HG03025 (cell line): Measurements from ENCODE around the gene GLCE.

Experiments
- ATAC-seq: cut with Tn5 transposase; IDR thresholded peaks from one replicate; pipeline ENCODE4 v1.9.1; 2021; ENCODE audit warnings: mild to moderate bottlenecking, moderate library complexity; ENCODE audit not compliant: unreplicated experiment, low FRiP score

Gene GLCE

GRCh38 chr15:69194025-69194827 is 33.8 kb downstream of the GLCE start:
- no peak for ATAC-seq

- ATAC-seq, result no peak
Measured at GRCh38 chr15:69194854-69195253, 34.4 kb downstream of the GLCE start.

GRCh38 chr15:69200832-69201745 is 40.7 kb downstream of the GLCE start:
- no peak for ATAC-seq

- no peak for ATAC-seq
Measured at GRCh38 chr15:69206079-69206478, 45.6 kb downstream of the GLCE start.

GRCh38 chr15:69209661-69210060 is 49.2 kb downstream of the GLCE start:
- ATAC-seq, result no peak

GRCh38 chr15:69210574-69210973 is 50.1 kb downstream of the GLCE start:
- no peak for ATAC-seq

- ATAC-seq, result no peak
Measured at GRCh38 chr15:69213786-69214185, 53.4 kb downstream of the GLCE start.

GRCh38 chr15:69215314-69216035 is 55.0 kb downstream of the GLCE start:
- ATAC-seq, result no peak

- ATAC-seq, result no peak
Measured at GRCh38 chr15:69217381-69217780, 56.9 kb downstream of the GLCE start.

- ATAC-seq, result no peak
Measured at GRCh38 chr15:69219690-69220089, 59.3 kb downstream of the GLCE start.

- ATAC-seq, result no peak
Measured at GRCh38 chr15:69222002-69222474, 61.6 kb downstream of the GLCE start.

- ATAC-seq, result no peak
Measured at GRCh38 chr15:69223083-69223813, 62.8 kb downstream of the GLCE start.

- ATAC-seq, result no peak
Measured at GRCh38 chr15:69224383-69224782, 63.9 kb downstream of the GLCE start.

- no peak for ATAC-seq
Measured at GRCh38 chr15:69225355-69226022, 65.1 kb downstream of the GLCE start.

- ATAC-seq, result no peak
Measured at GRCh38 chr15:69226023-69226355, 65.6 kb downstream of the GLCE start.

- no peak for ATAC-seq
Measured at GRCh38 chr15:69232144-69232543, 71.7 kb downstream of the GLCE start.

GRCh38 chr15:69232765-69233164 is 72.3 kb downstream of the GLCE start:
- ATAC-seq, result no peak

GRCh38 chr15:69234676-69235075 is 74.2 kb downstream of the GLCE start:
- ATAC-seq, result no peak

- ATAC-seq, result no peak
Measured at GRCh38 chr15:69236505-69236904, 76.1 kb downstream of the GLCE start.

- ATAC-seq, result no peak
Measured at GRCh38 chr15:69237718-69238117, 77.3 kb downstream of the GLCE start.
